GM18498 (cell line): Measurements from ENCODE around the gene WDR55.
"Not testable (repeated sequence)": the region's sequence is repeated elsewhere in the genome, so short reads cannot be mapped to it uniquely, and the experiment has no call there.

Source experiments
- ATAC-seq: cut with Tn5 transposase; IDR thresholded peaks from one replicate; pipeline ENCODE4 v1.9.1; 2021; ENCODE audit warnings: mild to moderate bottlenecking, moderate library complexity; ENCODE audit not compliant: unreplicated experiment

WDR55 gene

DNA sequence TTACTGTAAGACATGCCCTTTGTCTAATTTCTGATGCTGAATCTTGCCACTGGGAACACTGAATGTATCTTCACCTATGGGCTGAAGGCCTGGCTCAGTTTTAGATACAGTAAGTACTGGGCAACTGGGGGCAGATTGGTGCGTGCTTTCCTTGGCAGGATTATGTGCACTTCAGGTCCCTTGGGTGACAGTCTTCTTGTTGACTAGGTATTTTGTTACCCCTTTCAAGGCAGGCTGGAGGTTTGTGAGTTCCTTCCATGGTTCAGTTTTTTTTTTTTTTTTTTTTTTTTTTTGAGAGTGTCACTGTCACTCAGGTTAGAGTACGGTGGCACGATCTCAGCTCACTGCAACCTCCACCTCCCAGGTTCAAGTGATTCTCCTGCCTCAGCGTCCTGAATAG is 43.1 kb downstream of the WDR55 start:
- no peak for ATAC-seq

DNA sequence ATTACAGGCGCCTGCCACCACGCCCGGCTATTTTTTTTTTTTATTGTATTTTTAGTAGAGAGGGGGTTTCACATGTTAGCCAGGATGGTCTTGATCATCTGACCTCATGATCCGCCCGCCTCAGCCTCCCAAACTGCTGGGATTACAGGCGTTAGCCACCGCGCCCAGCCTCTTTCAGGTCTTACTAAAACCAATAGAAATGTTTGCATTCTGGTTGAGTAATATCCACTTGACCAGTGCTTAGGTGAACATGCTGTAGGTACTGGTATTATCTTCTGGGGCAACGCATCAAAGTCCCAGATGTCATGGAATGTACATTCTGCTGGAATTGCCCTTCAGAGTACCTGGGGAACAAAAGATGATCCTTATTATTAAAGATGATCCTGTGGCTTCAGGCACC is 44.1 kb downstream of the WDR55 start:
- not testable (repeated sequence) for ATAC-seq

- peak; percentile 88 for ATAC-seq
These were observed 46.3 kb downstream of the WDR55 start for GRCh38 chr5:140710899-140711552.

DNA sequence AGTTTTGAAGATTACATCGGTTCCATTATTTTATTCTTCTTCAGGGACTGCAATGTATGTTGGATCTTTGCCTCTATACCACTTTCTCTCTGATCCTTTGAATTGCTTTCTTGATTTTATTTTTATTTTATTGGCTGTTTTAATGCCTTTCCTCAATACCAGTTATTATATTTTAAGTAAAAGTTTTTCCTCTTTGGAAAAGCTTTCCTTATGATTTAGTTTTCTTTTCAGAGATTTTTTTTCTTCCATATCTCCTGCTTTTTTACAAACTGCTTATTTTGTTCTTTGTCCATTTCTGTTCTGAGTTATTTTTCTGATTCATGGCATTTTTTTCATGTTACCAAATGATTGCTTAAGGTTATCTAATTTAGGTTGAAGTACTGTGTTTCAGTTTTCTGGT is 47.1 kb downstream of the WDR55 start:
- no peak for ATAC-seq

- no peak for ATAC-seq
These were observed 48.9 kb downstream of the WDR55 start for GRCh38 chr5:140713562-140714094.

GRCh38 chr5:140716238-140716637 is 51.5 kb downstream of the WDR55 start:
- ATAC-seq: not testable (repeated sequence)

GRCh38 chr5:140718266-140718592 is 53.5 kb downstream of the WDR55 start:
- ATAC-seq: no peak

DNA sequence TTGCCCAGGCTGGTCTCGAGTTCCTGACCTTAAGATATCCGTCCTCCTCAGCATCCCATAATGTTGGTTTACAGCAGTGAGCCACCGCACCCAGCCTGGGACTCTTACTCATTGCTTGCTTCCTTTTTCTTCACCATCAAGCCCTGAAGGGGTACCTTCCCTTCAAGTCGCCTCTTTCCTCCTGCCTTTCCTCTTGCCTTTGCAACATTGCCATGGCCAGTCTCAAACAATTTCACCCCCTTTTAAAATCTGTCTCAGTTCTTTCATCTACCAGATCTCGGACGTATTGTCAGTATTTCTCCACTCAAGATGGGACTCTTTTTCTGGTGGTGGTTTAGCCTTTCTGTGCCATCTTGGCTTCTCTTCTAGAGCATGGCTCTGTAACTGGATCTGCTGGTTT is 56.0 kb downstream of the WDR55 start:
- ATAC-seq: peak; percentile 18

GRCh38 chr5:140721395-140721794 is 56.7 kb downstream of the WDR55 start:
- not testable (repeated sequence) for ATAC-seq
